Astrocyte (in vitro differentiated cells and primary cell): ENCODE measurements around the gene AP3B1. TPM values are rescaled to one million over a fixed set of nuclear protein-coding genes. Genes with fewer than 3 reads are reported as not detected.

ENCODE experiments used
- DNase-seq: peaks from one replicate; pipeline ENCODE4 v3.0.0-alpha.2; 2010; ENCODE audit warnings: low read depth
- FAIRE-seq: peaks from 2 replicates; lab custom pipeline; 2011; peaks lifted over from hg19 to GRCh38; lab: Jason Lieb, UNC
- H2AFZ ChIP-seq: 2 replicates; pipeline ENCODE4 v1.6.0; 2012; ENCODE audit warnings: low read depth, low read length, inconsistent platforms
- H3K27ac ChIP-seq: 2 replicates; pipeline ENCODE4 v1.5.1; 2011; ENCODE audit warnings: low read depth, low read length, inconsistent platforms
- H3K27me3 ChIP-seq: 2 replicates; pipeline ENCODE4 v1.6.0; 2011; ENCODE audit warnings: low read length, inconsistent platforms; ENCODE audit not compliant: insufficient read depth
- H3K36me3 ChIP-seq: 2 replicates; pipeline ENCODE4 v1.5.1; 2011; ENCODE audit warnings: low read length, inconsistent platforms; ENCODE audit not compliant: insufficient read depth
- H3K4me1 ChIP-seq: 2 replicates; pipeline ENCODE4 v1.5.1; 2011; ENCODE audit warnings: low read length, inconsistent platforms; ENCODE audit not compliant: insufficient read depth
- H3K4me2 ChIP-seq: 2 replicates; pipeline ENCODE4 v1.6.0; 2012; ENCODE audit warnings: low read length, inconsistent platforms
- H3K4me3 ChIP-seq: 2 replicates; pipeline ENCODE4 v1.5.1; 2011; ENCODE audit warnings: low read depth, mild to moderate bottlenecking, low read length, inconsistent platforms; ENCODE audit not compliant: insufficient read depth
- H3K79me2 ChIP-seq: 2 replicates; pipeline ENCODE4 v1.6.0; 2012; ENCODE audit warnings: mild to moderate bottlenecking, low read length, inconsistent platforms; ENCODE audit not compliant: insufficient read depth
- H3K9ac ChIP-seq: 2 replicates; pipeline ENCODE4 v1.6.0; 2012; ENCODE audit warnings: mild to moderate bottlenecking, low read length, inconsistent platforms
- H3K9me3 ChIP-seq: 2 replicates; pipeline ENCODE4 v1.5.1; 2012; ENCODE audit warnings: low read depth, mild to moderate bottlenecking, low read length, inconsistent platforms; ENCODE audit not compliant: insufficient read depth
- H4K20me1 ChIP-seq: 2 replicates; pipeline ENCODE4 v1.6.0; 2012; ENCODE audit warnings: low read length, inconsistent platforms; ENCODE audit not compliant: insufficient read depth
- H3K27ac Mint-ChIP-seq: one replicate; pipeline ENCODE4 v1.8.0; 2021; ENCODE audit warnings: mild to moderate bottlenecking, mixed read lengths; ENCODE audit not compliant: unreplicated experiment
- H3K27me3 Mint-ChIP-seq: one replicate; pipeline ENCODE4 v1.8.0; 2021; ENCODE audit warnings: low read depth, mixed read lengths; ENCODE audit not compliant: unreplicated experiment
- H3K36me3 Mint-ChIP-seq: one replicate; pipeline ENCODE4 v1.8.0; 2021; ENCODE audit warnings: low read depth, mixed read lengths; ENCODE audit not compliant: unreplicated experiment
- H3K4me1 Mint-ChIP-seq: one replicate; pipeline ENCODE4 v1.8.0; 2021; ENCODE audit warnings: low read depth, mixed read lengths; ENCODE audit not compliant: unreplicated experiment
- H3K4me3 Mint-ChIP-seq: one replicate; pipeline ENCODE4 v1.8.0; 2021; ENCODE audit warnings: mild to moderate bottlenecking, moderate library complexity, mixed read lengths; ENCODE audit not compliant: unreplicated experiment
- H3K9me3 Mint-ChIP-seq: one replicate; pipeline ENCODE4 v1.8.0; 2021; ENCODE audit warnings: mild to moderate bottlenecking, mixed read lengths; ENCODE audit not compliant: unreplicated experiment
- EZH2 ChIP-seq: IDR thresholded peaks from 2 replicates; pipeline ENCODE4 v1.6.1; 2012; ENCODE audit warnings: mild to moderate bottlenecking, low read length, inconsistent platforms; ENCODE audit not compliant: insufficient read depth
- total RNA-seq: library from RNA; stranded (reverse); gene quantifications from 2 replicates; pipeline ENCODE4 v1.2.1, GENCODE V29; 2021
- TF ChIP-seq, protein P1 (sequence below): IDR thresholded peaks from 2 replicates; pipeline ENCODE4 v1.5.1; 2011; ENCODE audit warnings: low read depth, mild to moderate bottlenecking, inconsistent platforms, low read length, moderate library complexity; ENCODE audit not compliant: insufficient read depth

The AP3B1 gene
- total RNA-seq, 1 donor from 2014 or later: 64.8 TPM

- Histone ChIP-seq H3K4me2 (no peak overlapping the region), H3K4me1 (no peaks in the 10 kb centered on the region), H3K9ac (no peak overlapping the region), H2AFZ (no peak overlapping the region), H3K4me3 (no peak overlapping the region), H3K36me3 (no peaks in the 10 kb centered on the region), H3K79me2 (no peaks in the 10 kb centered on the region), H3K9me3 (no peaks in the 10 kb centered on the region), H3K27ac (no peak overlapping the region), H3K27me3 (peaks cover 56% of the 10 kb centered on the region), H4K20me1 (no peaks in the 10 kb centered on the region)
- no peak for FAIRE-seq
- Mint-ChIP-seq H3K4me1 (peaks cover 3% of the 10 kb centered on the region), H3K27ac (no peak overlapping the region), H3K36me3 (no peaks in the 10 kb centered on the region), H3K9me3 (peaks cover 5% of the 10 kb centered on the region), H3K27me3 (peaks cover 59% of the 10 kb centered on the region), H3K4me3 (no peak overlapping the region)
- TF ChIP-seq EZH2: no peak
- TF ChIP-seq, protein P1, sequence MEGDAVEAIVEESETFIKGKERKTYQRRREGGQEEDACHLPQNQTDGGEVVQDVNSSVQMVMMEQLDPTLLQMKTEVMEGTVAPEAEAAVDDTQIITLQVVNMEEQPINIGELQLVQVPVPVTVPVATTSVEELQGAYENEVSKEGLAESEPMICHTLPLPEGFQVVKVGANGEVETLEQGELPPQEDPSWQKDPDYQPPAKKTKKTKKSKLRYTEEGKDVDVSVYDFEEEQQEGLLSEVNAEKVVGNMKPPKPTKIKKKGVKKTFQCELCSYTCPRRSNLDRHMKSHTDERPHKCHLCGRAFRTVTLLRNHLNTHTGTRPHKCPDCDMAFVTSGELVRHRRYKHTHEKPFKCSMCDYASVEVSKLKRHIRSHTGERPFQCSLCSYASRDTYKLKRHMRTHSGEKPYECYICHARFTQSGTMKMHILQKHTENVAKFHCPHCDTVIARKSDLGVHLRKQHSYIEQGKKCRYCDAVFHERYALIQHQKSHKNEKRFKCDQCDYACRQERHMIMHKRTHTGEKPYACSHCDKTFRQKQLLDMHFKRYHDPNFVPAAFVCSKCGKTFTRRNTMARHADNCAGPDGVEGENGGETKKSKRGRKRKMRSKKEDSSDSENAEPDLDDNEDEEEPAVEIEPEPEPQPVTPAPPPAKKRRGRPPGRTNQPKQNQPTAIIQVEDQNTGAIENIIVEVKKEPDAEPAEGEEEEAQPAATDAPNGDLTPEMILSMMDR: no peak
- DNase-seq: no peak
Measured at GRCh38 chr5:77970891-77971290, 323.6 kb downstream of the AP3B1 start.

DNA sequence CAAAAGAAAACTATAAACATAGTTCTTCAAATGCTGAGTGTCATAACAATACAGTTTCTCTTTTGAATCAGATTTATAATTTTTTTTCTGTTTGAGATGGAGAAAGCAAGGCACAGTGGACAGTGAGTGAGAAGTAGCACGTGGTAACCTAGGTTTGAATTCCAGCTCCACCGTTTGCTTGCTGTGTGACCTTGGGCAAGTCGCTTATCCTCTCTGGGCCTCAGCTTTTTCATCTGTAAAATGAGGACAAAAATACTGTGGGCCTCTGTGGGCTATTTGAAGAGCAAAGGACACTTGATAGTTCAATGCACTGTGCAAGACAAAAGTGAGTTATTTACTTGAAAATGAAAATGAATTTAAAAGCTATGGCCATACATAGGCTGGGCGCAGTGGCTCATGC, 330.7 kb downstream of the AP3B1 start:
- no peaks in the 10 kb centered on the region for H3K4me1 ChIP-seq
- Mint-ChIP-seq H3K4me1 (peaks cover 7% of the 10 kb centered on the region), H3K4me3 (no peak overlapping the region), H3K9me3 (peaks cover 6% of the 10 kb centered on the region), H3K36me3 (no peaks in the 10 kb centered on the region), H3K27ac (no peak overlapping the region), H3K27me3 (peaks cover 45% of the 10 kb centered on the region)
- no peak for TF ChIP-seq EZH2
- TF ChIP-seq, protein P1: no peak
- no peaks in the 10 kb centered on the region for H3K9me3 ChIP-seq
- no peaks in the 10 kb centered on the region for H3K79me2 ChIP-seq
- no peak overlapping the region for H3K4me2 ChIP-seq
- no peak for DNase-seq
- H3K27ac ChIP-seq: no peak overlapping the region
- H3K9ac ChIP-seq: no peak overlapping the region
- H2AFZ ChIP-seq: no peak overlapping the region
- no peaks in the 10 kb centered on the region for H4K20me1 ChIP-seq
- peaks cover 40% of the 10 kb centered on the region for H3K27me3 ChIP-seq
- H3K36me3 ChIP-seq: no peaks in the 10 kb centered on the region
- FAIRE-seq: no peak
- H3K4me3 ChIP-seq: no peak overlapping the region

GRCh38 chr5:77960863-77961396, 333.6 kb downstream of the AP3B1 start:
- H3K36me3 Mint-ChIP-seq: no peaks in the 10 kb centered on the region
- FAIRE-seq (no peak), DNase-seq (no peak)
- Histone ChIP-seq H4K20me1 (no peaks in the 10 kb centered on the region), H3K9me3 (no peaks in the 10 kb centered on the region), H3K4me2 (no peak overlapping the region), H3K27me3 (peaks cover 52% of the 10 kb centered on the region), H3K79me2 (no peaks in the 10 kb centered on the region), H3K4me3 (no peak overlapping the region), H3K9ac (no peak overlapping the region), H3K27ac (no peak overlapping the region), H3K4me1 (no peaks in the 10 kb centered on the region), H3K36me3 (no peaks in the 10 kb centered on the region), H2AFZ (no peak overlapping the region)
- no peak overlapping the region for H3K27ac Mint-ChIP-seq
- H3K27me3 Mint-ChIP-seq: peaks cover 60% of the 10 kb centered on the region
- peak overlapping the region; percentile 2 for H3K4me3 Mint-ChIP-seq
- peaks cover 3% of the 10 kb centered on the region for H3K9me3 Mint-ChIP-seq
- TF ChIP-seq, protein P1: no peak
- no peak for TF ChIP-seq EZH2
- H3K4me1 Mint-ChIP-seq: peaks cover 12% of the 10 kb centered on the region
